Right atrium auricular region (tissue), 2 donors: ENCODE measurements around the gene CELF6. TPM values are rescaled to one million over a fixed set of nuclear protein-coding genes. Genes with fewer than 3 reads are reported as not detected.

Source experiments
- DNase-seq: peaks from one replicate; pipeline ENCODE4 v3.0.0-alpha.2; 2019; ENCODE audit warnings: low spot score
- H3K27ac ChIP-seq, 2 donors: fragments of 200-600 bp; sonication (generic); 1 replicate in 1 of 2; 2 replicates in 1 of 2; pipeline ENCODE4 v1.5.1; 2016 to 2019
- H3K27me3 ChIP-seq, 2 donors: fragments of 200-600 bp; sonication (generic); one replicate each; pipeline versions ENCODE4 v1.5.1 to v1.6.0; 2017 to 2019
- H3K36me3 ChIP-seq: fragments of 200-600 bp; sonication (generic); one replicate; pipeline ENCODE4 v1.5.1; 2016
- H3K4me1 ChIP-seq, 2 donors: fragments of 200-600 bp; sonication (generic); one replicate each; pipeline versions ENCODE4 v1.5.1 to v1.6.0; 2017 to 2019
- H3K4me3 ChIP-seq, 2 donors: fragments of 200-600 bp; sonication (generic); 1 replicate in 1 of 2; 2 replicates in 1 of 2; pipeline ENCODE4 v1.5.1; 2017 to 2019; ENCODE audit warnings: mild to moderate bottlenecking in 1 of 2, moderate library complexity in 1 of 2
- H3K9me3 ChIP-seq, 2 donors: fragments of 200-600 bp; sonication (generic); one replicate each; pipeline ENCODE4 v1.5.1; 2019
- total RNA-seq, 2 donors: library from RNA; depleted of rRNA; stranded (reverse); fragments of >200 nt; gene quantifications; one replicate each; pipeline ENCODE4 v1.1.0, GENCODE V29; 2016
- TF ChIP-seq, protein P1 (sequence below), 2 donors: fragments of 200-600 bp; sonication (generic); IDR thresholded peaks; one replicate each; pipeline ENCODE4 v1.5.1; 2019; ENCODE audit warnings: antibody characterized with exemption in 2 of 2

CELF6 gene
- total RNA-seq, 2 donors from 2014 or later: 0.28 to 0.74 TPM

DNA sequence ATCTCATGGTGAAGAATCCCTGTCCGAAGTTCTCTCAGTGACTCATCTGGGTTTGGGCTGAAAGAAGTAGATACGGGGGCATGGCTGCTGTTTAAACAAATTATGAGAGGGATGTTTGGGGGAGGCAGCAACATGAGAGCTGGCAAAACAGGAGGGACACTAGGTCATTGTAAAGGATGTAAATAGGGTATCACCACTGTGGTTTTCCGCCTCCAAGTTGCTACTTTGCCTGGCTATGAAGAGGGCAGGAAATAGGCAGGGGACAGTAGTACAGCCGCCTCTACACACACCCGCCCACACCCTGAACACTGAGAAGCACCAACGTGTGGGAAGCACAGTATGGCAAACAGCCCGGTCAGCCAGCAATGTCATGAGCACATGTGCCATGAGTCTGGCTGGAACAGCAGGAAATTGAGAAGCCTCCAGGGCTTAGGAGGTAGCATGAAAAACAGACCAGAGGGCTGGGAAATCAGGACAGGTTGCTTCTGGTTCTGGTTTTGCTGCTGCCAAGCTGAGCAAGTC, 38.8 kb upstream of the CELF6 start:
- Histone ChIP-seq H3K36me3 (peaks cover 32% of the 10 kb centered on the region), H3K9me3 (no peaks in the 10 kb centered on the region), H3K27ac (peak overlapping the region; percentile 2 to 16), H3K4me1 (peaks cover 0 to 31% of the 10 kb centered on the region in 2 donors), H3K4me3 (no peak overlapping the region), H3K27me3 (no peaks in the 10 kb centered on the region)
- TF ChIP-seq, protein P1, sequence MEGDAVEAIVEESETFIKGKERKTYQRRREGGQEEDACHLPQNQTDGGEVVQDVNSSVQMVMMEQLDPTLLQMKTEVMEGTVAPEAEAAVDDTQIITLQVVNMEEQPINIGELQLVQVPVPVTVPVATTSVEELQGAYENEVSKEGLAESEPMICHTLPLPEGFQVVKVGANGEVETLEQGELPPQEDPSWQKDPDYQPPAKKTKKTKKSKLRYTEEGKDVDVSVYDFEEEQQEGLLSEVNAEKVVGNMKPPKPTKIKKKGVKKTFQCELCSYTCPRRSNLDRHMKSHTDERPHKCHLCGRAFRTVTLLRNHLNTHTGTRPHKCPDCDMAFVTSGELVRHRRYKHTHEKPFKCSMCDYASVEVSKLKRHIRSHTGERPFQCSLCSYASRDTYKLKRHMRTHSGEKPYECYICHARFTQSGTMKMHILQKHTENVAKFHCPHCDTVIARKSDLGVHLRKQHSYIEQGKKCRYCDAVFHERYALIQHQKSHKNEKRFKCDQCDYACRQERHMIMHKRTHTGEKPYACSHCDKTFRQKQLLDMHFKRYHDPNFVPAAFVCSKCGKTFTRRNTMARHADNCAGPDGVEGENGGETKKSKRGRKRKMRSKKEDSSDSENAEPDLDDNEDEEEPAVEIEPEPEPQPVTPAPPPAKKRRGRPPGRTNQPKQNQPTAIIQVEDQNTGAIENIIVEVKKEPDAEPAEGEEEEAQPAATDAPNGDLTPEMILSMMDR (IDR thresholded peaks at IDR 0.05): no peak
- peak; percentile 64 for DNase-seq

DNA sequence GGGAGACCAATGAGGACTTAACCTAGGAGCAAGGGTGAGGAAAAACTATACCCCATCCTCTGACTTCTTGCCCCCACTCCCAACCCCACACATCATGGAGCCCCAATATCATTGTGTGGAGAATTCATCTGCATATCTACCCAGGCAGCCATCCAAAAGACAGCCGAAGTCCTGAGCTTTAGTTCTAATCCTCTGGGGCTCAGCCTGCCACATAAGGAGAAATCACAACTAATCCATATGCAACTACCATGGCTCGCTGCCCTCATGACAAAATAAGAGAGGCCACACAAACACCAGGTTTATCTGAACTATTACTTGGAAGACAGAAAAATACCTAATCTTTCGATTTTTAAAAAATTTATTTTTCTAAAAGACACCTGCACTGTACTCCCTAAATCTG, 38.2 kb upstream of the CELF6 start:
- Histone ChIP-seq H3K27ac (peak overlapping the region in 1 of 2 donors; percentile 16), H3K9me3 (no peaks in the 10 kb centered on the region), H3K27me3 (no peaks in the 10 kb centered on the region), H3K36me3 (peaks cover 38% of the 10 kb centered on the region), H3K4me1 (peaks cover 0 to 31% of the 10 kb centered on the region in 2 donors), H3K4me3 (no peak overlapping the region)
- no peak for DNase-seq
- TF ChIP-seq, protein P1 (IDR thresholded peaks at IDR 0.05): no peak

DNA sequence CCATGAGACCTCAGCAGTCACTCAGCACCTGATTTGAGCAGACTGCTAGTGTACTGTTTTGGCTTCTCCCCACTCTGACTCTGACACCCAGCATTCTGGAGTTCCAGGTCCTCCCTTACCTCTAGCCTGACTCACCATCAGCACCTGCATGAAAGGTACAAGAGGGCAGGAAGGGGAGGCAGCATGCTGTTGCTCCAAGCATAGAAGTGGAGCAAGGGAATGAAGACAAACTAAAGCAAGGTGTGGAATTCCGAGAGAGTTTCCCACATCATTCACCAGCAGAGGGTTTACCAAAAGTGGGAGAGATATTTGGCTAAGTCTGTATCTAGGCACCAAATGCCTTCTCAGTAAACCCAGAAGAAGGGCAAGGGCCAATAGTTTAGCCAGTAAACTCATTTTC, 34.5 kb upstream of the CELF6 start:
- TF ChIP-seq, protein P1 (IDR thresholded peaks at IDR 0.05): no peak
- Histone ChIP-seq H3K27me3 (no peaks in the 10 kb centered on the region), H3K4me3 (no peak overlapping the region), H3K27ac (no peak overlapping the region), H3K4me1 (peaks cover 0 to 20% of the 10 kb centered on the region in 2 donors), H3K36me3 (peaks cover 73% of the 10 kb centered on the region), H3K9me3 (no peaks in the 10 kb centered on the region)
- no peak for DNase-seq

DNA sequence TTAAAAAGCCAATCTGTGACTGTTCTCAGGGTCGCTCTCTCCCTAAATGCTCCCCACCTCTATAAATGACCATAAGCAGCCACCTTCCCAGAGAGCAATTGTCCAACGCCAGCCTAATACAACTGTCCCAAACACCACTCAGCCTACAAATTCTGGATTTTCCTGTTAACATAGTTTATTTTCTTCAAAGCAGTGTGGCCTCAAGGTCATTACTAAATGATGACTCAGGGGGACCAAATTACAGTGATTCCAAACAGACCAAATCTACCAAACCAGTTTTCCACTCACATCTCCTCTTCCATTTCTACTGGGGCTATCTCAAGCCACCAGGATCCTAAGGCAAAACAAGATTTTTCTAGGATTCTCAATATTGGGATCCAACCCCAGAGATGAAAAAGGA, 33.3 kb upstream of the CELF6 start:
- Histone ChIP-seq H3K27me3 (no peaks in the 10 kb centered on the region), H3K4me1 (peaks cover 0 to 8% of the 10 kb centered on the region in 2 donors), H3K4me3 (no peak overlapping the region), H3K36me3 (peaks cover 85% of the 10 kb centered on the region), H3K27ac (no peak overlapping the region), H3K9me3 (no peaks in the 10 kb centered on the region)
- DNase-seq: no peak
- TF ChIP-seq, protein P1 (IDR thresholded peaks at IDR 0.05): no peak

DNA sequence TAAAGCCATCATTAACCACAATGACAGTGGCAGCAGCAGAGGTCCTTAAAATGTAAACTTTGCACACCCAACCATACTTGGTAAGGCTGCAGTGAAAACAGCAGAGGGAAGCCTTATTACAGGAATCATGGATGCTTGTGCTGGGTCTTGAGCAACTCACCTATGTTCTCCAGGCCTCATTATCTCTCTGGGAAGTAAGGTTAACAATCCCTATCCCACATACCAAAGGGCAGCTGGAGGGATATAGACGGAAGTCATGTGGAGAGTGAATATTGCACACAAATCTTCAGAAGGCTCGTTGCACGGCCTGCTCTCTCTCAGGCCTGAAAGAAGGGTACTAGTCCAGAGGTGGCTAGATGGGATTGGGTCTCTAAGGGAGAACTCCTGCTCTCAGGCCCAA, 25.8 kb upstream of the CELF6 start:
- H3K4me1 ChIP-seq: no peaks in the 10 kb centered on the region
- H3K36me3 ChIP-seq: peaks cover 79% of the 10 kb centered on the region
- TF ChIP-seq, protein P1 (IDR thresholded peaks at IDR 0.05): no peak
- no peak overlapping the region for H3K4me3 ChIP-seq
- H3K27me3 ChIP-seq: no peaks in the 10 kb centered on the region
- no peak for DNase-seq
- H3K27ac ChIP-seq: no peak overlapping the region
- no peaks in the 10 kb centered on the region for H3K9me3 ChIP-seq

DNA sequence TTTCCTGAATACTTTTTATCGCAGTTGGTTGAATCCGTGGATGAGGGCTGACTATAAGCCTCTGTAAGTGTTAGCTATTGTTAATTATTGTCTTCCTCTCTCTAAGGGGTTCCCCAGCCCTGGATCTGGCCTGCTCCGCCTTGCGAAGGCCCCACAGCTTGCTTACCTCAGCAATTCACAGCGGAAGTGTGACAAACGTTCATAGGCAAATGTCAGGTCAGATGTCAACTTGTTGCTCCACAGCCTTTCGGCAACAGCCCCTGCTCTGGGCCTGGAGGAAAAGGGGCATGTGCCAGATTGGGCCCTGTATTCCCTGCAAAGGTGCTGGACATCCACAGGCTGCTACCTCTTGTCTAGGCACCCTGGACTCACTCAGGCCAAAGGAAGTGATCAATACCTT, 25.3 kb upstream of the CELF6 start:
- H3K27me3 ChIP-seq: no peaks in the 10 kb centered on the region
- TF ChIP-seq, protein P1 (IDR thresholded peaks at IDR 0.05): no peak
- DNase-seq: no peak

More for the DNA sequence above, 25.3 kb upstream of the CELF6 start:
- peaks cover 74% of the 10 kb centered on the region for H3K36me3 ChIP-seq
- H3K4me3 ChIP-seq: no peak overlapping the region
- no peak overlapping the region for H3K27ac ChIP-seq
- no peaks in the 10 kb centered on the region for H3K9me3 ChIP-seq
- H3K4me1 ChIP-seq: no peaks in the 10 kb centered on the region
